Upper lobe of left lung (tissue), 4 donors: ENCODE results near the gene CCN6.

Experiments
- CTCF ChIP-seq, 6 experiments: fragments of 450-650 bp in 4 of 6; fragments of 200-600 bp in 2 of 6; sonication (generic) in 2 of 6; IDR thresholded peaks; one replicate each; pipeline ENCODE4 v1.5.1; 2016 to 2019; ENCODE audit warnings: antibody characterized with exemption in 6 of 6
- EP300 ChIP-seq, 4 donors: sonication (generic); formaldehyde crosslinking; IDR thresholded peaks; one replicate each; pipeline ENCODE4 v1.5.1; 2017; ENCODE audit warnings: antibody characterized with exemption in 4 of 4, control low read depth in 2 of 4
- POLR2A ChIP-seq, 4 donors: fragments of 450-650 bp; IDR thresholded peaks; one replicate each; pipeline ENCODE4 v1.5.1; 2016 to 2017; ENCODE audit warnings: antibody characterized with exemption in 4 of 4, mild to moderate bottlenecking in 2 of 4
- POLR2AphosphoS5 ChIP-seq, 2 donors: sonication (generic); formaldehyde crosslinking; IDR thresholded peaks; one replicate each; pipeline ENCODE4 v1.5.1; 2017; ENCODE audit warnings: antibody characterized with exemption in 2 of 2

GRCh38 chr6:112017169-112017568 is 36.7 kb upstream of the CCN6 start:
- TF ChIP-seq CTCF (IDR thresholded peaks at IDR 0.05): no peak
- TF ChIP-seq POLR2A (IDR thresholded peaks at IDR 0.05): no peak
- TF ChIP-seq EP300 (IDR thresholded peaks at IDR 0.05): no peak
- no peak for TF ChIP-seq POLR2AphosphoS5 (IDR thresholded peaks at IDR 0.05)
